ENCODE data around the gene RNFT2. TPM values are rescaled to one million over a fixed set of nuclear protein-coding genes. Genes with fewer than 3 reads are reported as not detected.

RNFT2 gene
- total RNA-seq, 1 experiment from 2014 or later: 10.4 TPM

- no peaks in the 10 kb centered on the region for H3K4me1 ChIP-seq
- no peak for DNase-seq
Measured at GRCh38 chr12:116700066-116700465, 38.0 kb upstream of the RNFT2 start.

GRCh38 chr12:116701432-116701831 is 36.7 kb upstream of the RNFT2 start:
- no peaks in the 10 kb centered on the region for H3K36me3 ChIP-seq
- DNase-seq: no peak
- H3K4me3 ChIP-seq: no peak overlapping the region
- H3K4me1 ChIP-seq: no peaks in the 10 kb centered on the region
- no peak overlapping the region for H3K27ac ChIP-seq
- H3K27me3 ChIP-seq: 0 out of 2 replicates have a peak, but pooled peaks cover 3% of the 10 kb centered on the region
- H3K9me3 ChIP-seq (replicated peaks): no peaks in the 10 kb centered on the region

More at GRCh38 chr12:116700066-116700465, 38.0 kb upstream of the RNFT2 start:
- H3K27me3 ChIP-seq: 0 out of 2 replicates have a peak, but pooled peaks cover 3% of the 10 kb centered on the region
- H3K36me3 ChIP-seq: no peaks in the 10 kb centered on the region
- H3K9me3 ChIP-seq (replicated peaks): no peaks in the 10 kb centered on the region
- no peak overlapping the region for H3K27ac ChIP-seq
- no peak overlapping the region for H3K4me3 ChIP-seq

- DNase-seq: peak; percentile 49 to 75
- no peak overlapping the region for H3K27ac ChIP-seq
- H3K4me1 ChIP-seq: no peaks in the 10 kb centered on the region
- H3K27me3 ChIP-seq: no peaks in the 10 kb centered on the region
- no peaks in the 10 kb centered on the region for H3K36me3 ChIP-seq
- H3K4me3 ChIP-seq: no peak overlapping the region
- no peaks in the 10 kb centered on the region for H3K9me3 ChIP-seq (replicated peaks)
Measured at GRCh38 chr12:116703214-116703795, 34.8 kb upstream of the RNFT2 start.

GRCh38 chr12:116707751-116708150 is 30.4 kb upstream of the RNFT2 start:
- no peak overlapping the region for H3K4me3 ChIP-seq
- no peaks in the 10 kb centered on the region for H3K27me3 ChIP-seq
- H3K36me3 ChIP-seq: no peaks in the 10 kb centered on the region
- no peak for DNase-seq
- no peaks in the 10 kb centered on the region for H3K9me3 ChIP-seq (replicated peaks)
- no peaks in the 10 kb centered on the region for H3K4me1 ChIP-seq
- H3K27ac ChIP-seq: no peak overlapping the region

GRCh38 chr12:116708826-116709756 is 29.0 kb upstream of the RNFT2 start:
- Histone ChIP-seq H3K36me3 (no peaks in the 10 kb centered on the region), H3K9me3 (replicated peaks) (no peaks in the 10 kb centered on the region), H3K4me3 (no peak overlapping the region), H3K4me1 (no peaks in the 10 kb centered on the region), H3K27me3 (no peaks in the 10 kb centered on the region), H3K27ac (no peak overlapping the region)
- DNase-seq: peak in 1 of 2 experiments; percentile 51

GRCh38 chr12:116709768-116710167 is 28.3 kb upstream of the RNFT2 start:
- no peak for DNase-seq
- H3K4me1 ChIP-seq: no peaks in the 10 kb centered on the region
- H3K4me3 ChIP-seq: no peak overlapping the region
- H3K36me3 ChIP-seq: no peaks in the 10 kb centered on the region
- no peaks in the 10 kb centered on the region for H3K27me3 ChIP-seq
- H3K27ac ChIP-seq: no peak overlapping the region
- H3K9me3 ChIP-seq (replicated peaks): no peaks in the 10 kb centered on the region

GRCh38 chr12:116710370-116711150 is 27.6 kb upstream of the RNFT2 start:
- Histone ChIP-seq H3K9me3 (replicated peaks) (no peaks in the 10 kb centered on the region), H3K4me3 (no peak overlapping the region), H3K36me3 (no peaks in the 10 kb centered on the region), H3K27ac (no peak overlapping the region), H3K27me3 (no peaks in the 10 kb centered on the region), H3K4me1 (no peaks in the 10 kb centered on the region)
- DNase-seq: peak; percentile 8 to 32

- DNase-seq: no peak
- Histone ChIP-seq H3K36me3 (no peaks in the 10 kb centered on the region; the same call in 1 of the 2 replicates), H3K4me3 (no peak overlapping the region), H3K4me1 (no peaks in the 10 kb centered on the region), H3K27ac (no peak overlapping the region), H3K9me3 (replicated peaks) (no peaks in the 10 kb centered on the region), H3K27me3 (no peaks in the 10 kb centered on the region)
Measured at GRCh38 chr12:116712458-116713303, 25.4 kb upstream of the RNFT2 start.

- Histone ChIP-seq H3K27ac (no peak overlapping the region), H3K27me3 (no peaks in the 10 kb centered on the region), H3K4me1 (0 out of 2 replicates have a peak, but pooled peaks cover 2% of the 10 kb centered on the region), H3K4me3 (no peak overlapping the region), H3K36me3 (no peaks in the 10 kb centered on the region; the same call in none of the 2 replicates), H3K9me3 (replicated peaks) (no peaks in the 10 kb centered on the region)
- no peak for DNase-seq
Measured at GRCh38 chr12:116713527-116713926, 24.6 kb upstream of the RNFT2 start.

GRCh38 chr12:116714175-116714574 is 23.9 kb upstream of the RNFT2 start:
- H3K4me1 ChIP-seq: 0 out of 2 replicates have a peak, but pooled peaks cover 7% of the 10 kb centered on the region
- no peaks in the 10 kb centered on the region for H3K9me3 ChIP-seq (replicated peaks)
- no peaks in the 10 kb centered on the region; the same call in none of the 2 replicates for H3K36me3 ChIP-seq
- no peak overlapping the region for H3K27ac ChIP-seq
- no peak for DNase-seq
- H3K27me3 ChIP-seq: no peaks in the 10 kb centered on the region
- no peak overlapping the region for H3K4me3 ChIP-seq

GRCh38 chr12:116717466-116718437 is 20.4 kb upstream of the RNFT2 start:
- DNase-seq: no peak
- Histone ChIP-seq H3K27me3 (no peaks in the 10 kb centered on the region), H3K36me3 (no peaks in the 10 kb centered on the region; the same call in none of the 2 replicates), H3K4me3 (no peak overlapping the region), H3K27ac (no peak overlapping the region), H3K9me3 (replicated peaks) (no peaks in the 10 kb centered on the region), H3K4me1 (0 out of 2 replicates have a peak, but pooled peaks cover 7% of the 10 kb centered on the region)

GRCh38 chr12:116718655-116719454 is 19.3 kb upstream of the RNFT2 start:
- no peak overlapping the region for H3K27ac ChIP-seq
- no peaks in the 10 kb centered on the region; the same call in none of the 2 replicates for H3K36me3 ChIP-seq
- DNase-seq: no peak
- H3K27me3 ChIP-seq: no peaks in the 10 kb centered on the region
- H3K4me3 ChIP-seq: no peak overlapping the region
- 0 out of 2 replicates have a peak, but pooled peaks cover 7% of the 10 kb centered on the region for H3K4me1 ChIP-seq
- no peaks in the 10 kb centered on the region for H3K9me3 ChIP-seq (replicated peaks)
